HepG2 (cell line): ENCODE measurements around the gene CSNK1D. TPM values are rescaled to one million over a fixed set of nuclear protein-coding genes. Genes with fewer than 3 reads are reported as not detected.
A peak's percentile ranks its signal among the peaks of the same experiment; 100 is the strongest.

ENCODE experiments used
- ATF5 ChIP-seq: sonication (generic); formaldehyde crosslinking; IDR thresholded peaks from 2 replicates; pipeline ENCODE4 v1.4.0; 2020; ENCODE audit warnings: mild to moderate bottlenecking, low read depth, missing genetic modification reagents
- ATF6 ChIP-seq: sonication (generic); formaldehyde crosslinking; conservative IDR thresholded peaks from 2 replicates; pipeline ENCODE4 v1.4.0; 2020; ENCODE audit warnings: missing genetic modification reagents
- CERS6 ChIP-seq: sonication (generic); formaldehyde crosslinking; IDR thresholded peaks from 2 replicates; pipeline ENCODE4 v1.5.0; 2020; ENCODE audit warnings: missing genetic modification reagents
- DNMT3B ChIP-seq: conservative IDR thresholded peaks from 2 replicates; pipeline ENCODE4 v1.6.1; 2016; ENCODE audit warnings: missing biosample characterization, control low read depth
- HNF1A ChIP-seq, 2 experiments: sonication (generic) in 1 of 2; formaldehyde crosslinking in 1 of 2; IDR thresholded peaks; 2 replicates each; pipeline versions ENCODE4 v1.4.0 to v1.6.1; 2016 to 2020; ENCODE audit warnings: borderline replicate concordance in 1 of 2, low read depth in 1 of 2, mild to moderate bottlenecking in 1 of 2, missing genetic modification reagents in 1 of 2
- HNRNPK ChIP-seq: fragments of 200-400 bp; formaldehyde crosslinking; IDR thresholded peaks from 2 replicates; pipeline ENCODE4 v1.6.1; 2018; ENCODE audit warnings: low read length, low read depth, moderate library complexity, mild to moderate bottlenecking; ENCODE audit not compliant: poor library complexity, severe bottlenecking
- HOXA3 ChIP-seq: sonication (generic); formaldehyde crosslinking; IDR thresholded peaks from 2 replicates; pipeline ENCODE4 v1.5.0; 2020; ENCODE audit warnings: missing genetic modification reagents
- SMAD9 ChIP-seq: sonication (generic); formaldehyde crosslinking; IDR thresholded peaks from 2 replicates; pipeline ENCODE4 v1.5.1; 2020; ENCODE audit warnings: mild to moderate bottlenecking, missing genetic modification reagents
- SP1 ChIP-seq, 2 experiments: fragments of 450-650 bp in 1 of 2; sonication (generic) in 1 of 2; formaldehyde crosslinking in 1 of 2; IDR thresholded peaks; 2 replicates each; pipeline versions ENCODE4 v1.4.0 to v1.6.1; 2016 to 2020; ENCODE audit warnings: missing genetic modification reagents in 1 of 2
- ZBTB10 ChIP-seq: sonication (generic); formaldehyde crosslinking; IDR thresholded peaks from 2 replicates; pipeline ENCODE4 v1.4.0; 2020; ENCODE audit warnings: missing genetic modification reagents, borderline replicate concordance
- ZBTB14 ChIP-seq: sonication (generic); formaldehyde crosslinking; IDR thresholded peaks from 2 replicates; pipeline ENCODE4 v1.4.0; 2020; ENCODE audit warnings: missing genetic modification reagents
- ZNF24 ChIP-seq: fragments of 450-650 bp; IDR thresholded peaks from 2 replicates; pipeline ENCODE4 v1.6.1; 2017; ENCODE audit warnings: antibody characterized with exemption, mild to moderate bottlenecking
- ZNF274 ChIP-seq: sonication (generic); formaldehyde crosslinking; IDR thresholded peaks from 2 replicates; pipeline ENCODE4 v1.5.1; 2020; ENCODE audit warnings: mild to moderate bottlenecking, missing genetic modification reagents
- ZNF784 ChIP-seq: sonication (generic); formaldehyde crosslinking; IDR thresholded peaks from 2 replicates; pipeline ENCODE4 v1.5.1; 2020; ENCODE audit warnings: missing genetic modification reagents, mild to moderate bottlenecking, borderline replicate concordance
- polyA plus RNA-seq, 8 experiments: library from polyadenylated mRNA; depleted of rRNA in 3 of 8; stranded (reverse) in 7 of 8; unstranded in 1 of 8; fragments of >200 nt; fragmentation: Illumina TruSeq in 4 of 8; extraction: Trizol in 4 of 8; gene quantifications; 2 replicates each; pipeline versions ENCODE4 v1.2.1 to v1.2.3, GENCODE V29; 2011 to 2016; ENCODE audit warnings: low read depth in 4 of 8, missing spikeins in 1 of 8, mixed read lengths in 1 of 8; ENCODE audit not compliant: insufficient read depth in 1 of 8
- total RNA-seq, 5 experiments: library from RNA; depleted of rRNA; stranded (reverse); fragments of >200 nt; fragmentation: Illumina TruSeq; extraction: Trizol; gene quantifications; 2 replicates each; pipeline ENCODE4 v1.2.3, GENCODE V29; 2016; ENCODE audit warnings: low read depth in 1 of 5

CSNK1D gene
- total and polyA plus RNA-seq, 2 of the 13 experiments (the other 11 are each of a cell fraction or from before 2014, with no cell fraction given): 31.5 to 128 TPM

- TF ChIP-seq ZBTB10: no peak; the same call in 1 of the 2 replicates
- TF ChIP-seq SP1 (IDR thresholded peaks at IDR 0.05): no peak
- TF ChIP-seq SP1 (CRISPR knock-in tag; IDR thresholded peaks at IDR 0.05): peak; percentile 66
- no peak for TF ChIP-seq HNF1A (IDR thresholded peaks at IDR 0.05; ENCODE audit: low read depth)
- TF ChIP-seq HNF1A (CRISPR knock-in tag; IDR thresholded peaks at IDR 0.05; ENCODE audit: borderline replicate concordance): no peak
- no peak for TF ChIP-seq ZBTB14 (CRISPR knock-in tag)
- peak; percentile 69; the same call in 1 of the 2 replicates for TF ChIP-seq HOXA3
- TF ChIP-seq ATF5: no peak
- no peak for TF ChIP-seq ZNF274 (CRISPR knock-in tag)
- TF ChIP-seq HNRNPK: no peak
- TF ChIP-seq DNMT3B (CRISPR knock-in tag): no peak
- no peak for TF ChIP-seq CERS6
- TF ChIP-seq ZNF24: no peak
- TF ChIP-seq SMAD9: no peak
- no peak for TF ChIP-seq ZNF784 (CRISPR knock-in tag)
- no peak for TF ChIP-seq ATF6
Measured at GRCh38 chr17:82320140-82320840, 46.8 kb upstream of the CSNK1D start (continued).
